HL-60 (cell line): ENCODE data around the gene MARCHF5.

Source experiments
- CTCF ChIP-seq: IDR thresholded peaks from one replicate; pipeline ENCODE4 v1.5.1; 2011; ENCODE audit warnings: low read length, control low read depth, inconsistent platforms; ENCODE audit not compliant: insufficient read depth
- GABPA ChIP-seq: IDR thresholded peaks from 2 replicates; pipeline ENCODE4 v1.6.1; 2012; ENCODE audit warnings: low read depth
- POLR2AphosphoS5 ChIP-seq: IDR thresholded peaks from 2 replicates; pipeline ENCODE4 v1.6.1; 2012; ENCODE audit warnings: low read depth
- REST ChIP-seq: IDR thresholded peaks from 2 replicates; pipeline ENCODE4 v1.6.1; 2012; ENCODE audit warnings: low read depth; ENCODE audit not compliant: insufficient replicate concordance
- SPI1 ChIP-seq: IDR thresholded peaks from 2 replicates; pipeline ENCODE4 v1.6.1; 2012; ENCODE audit warnings: low read depth, mild to moderate bottlenecking, borderline replicate concordance

- no peak for TF ChIP-seq POLR2AphosphoS5
- no peak for TF ChIP-seq CTCF
- TF ChIP-seq GABPA = no peak
- no peak for TF ChIP-seq REST
- TF ChIP-seq SPI1 = no peak
These were observed 11.8 kb upstream of the MARCHF5 start for GRCh38 chr10:92278996-92279696.
